WTC11 (cell line): ENCODE data around the gene LAMA3. TPM values are rescaled to one million over a fixed set of nuclear protein-coding genes. Genes with fewer than 3 reads are reported as not detected.

Source experiments
- ATAC-seq: fragments of 200-7000 bp; cut with Tn5 transposase; 2 replicates; pipeline ENCODE4 v1.10.0; 2021; ENCODE audit warnings: mild to moderate bottlenecking, moderate library complexity
- CTCF ChIA-PET: fragments of 300-600 bp; sonication (Branson Sonifier 250); formaldehyde crosslinking; loops from one replicate; lab custom pipeline; 2021; ENCODE audit warnings: antibody characterized with exemption; lab: Charles Lee
- POLR2A ChIA-PET: fragments of 350-600 bp; sonication (Branson Sonifier 250); formaldehyde crosslinking; loops from one replicate; lab custom pipeline; 2021; ENCODE audit warnings: antibody characterized with exemption; lab: Charles Lee
- DNase-seq: peaks from one replicate; pipeline ENCODE4 v3.0.0; 2021; ENCODE audit warnings: low spot score
- H3K27ac Mint-ChIP-seq: 2 replicates; pipeline ENCODE4 v1.8.0; 2021; ENCODE audit warnings: mixed read lengths
- H3K27me3 Mint-ChIP-seq: 2 replicates; pipeline ENCODE4 v1.8.0; 2021; ENCODE audit warnings: low read depth, mild to moderate bottlenecking, moderate library complexity, mixed read lengths
- H3K36me3 Mint-ChIP-seq: 2 replicates; pipeline ENCODE4 v1.8.0; 2021; ENCODE audit warnings: mixed read lengths
- H3K4me1 Mint-ChIP-seq: 2 replicates; pipeline ENCODE4 v1.8.0; 2022; ENCODE audit warnings: mixed read lengths
- H3K4me3 Mint-ChIP-seq: 2 replicates; pipeline ENCODE4 v1.8.0; 2021; ENCODE audit warnings: mild to moderate bottlenecking, moderate library complexity, mixed read lengths
- H3K9me3 Mint-ChIP-seq: 2 replicates; pipeline ENCODE4 v1.8.0; 2021; ENCODE audit warnings: mixed read lengths
- AFF4 ChIP-seq: sonication (generic); formaldehyde crosslinking; IDR thresholded peaks from 2 replicates; pipeline ENCODE4 v1.8.1; 2023; ENCODE audit warnings: mild to moderate bottlenecking, missing genetic modification reagents, borderline replicate concordance
- ATF1 ChIP-seq: sonication (generic); formaldehyde crosslinking; IDR thresholded peaks from 2 replicates; pipeline ENCODE4 v1.8.1; 2023; ENCODE audit warnings: mild to moderate bottlenecking, moderate library complexity, missing genetic modification reagents
- ATF2 ChIP-seq: sonication (generic); formaldehyde crosslinking; IDR thresholded peaks from 2 replicates; pipeline ENCODE4 v1.8.1; 2022; ENCODE audit warnings: low read depth, missing genetic modification reagents, borderline replicate concordance
- CREM ChIP-seq: sonication (generic); formaldehyde crosslinking; IDR thresholded peaks from 2 replicates; pipeline ENCODE4 v1.8.1; 2022; ENCODE audit warnings: mild to moderate bottlenecking, missing genetic modification reagents, moderate library complexity
- ETV6 ChIP-seq: sonication (generic); formaldehyde crosslinking; IDR thresholded peaks from 2 replicates; pipeline ENCODE4 v1.8.1; 2022; ENCODE audit warnings: mild to moderate bottlenecking, missing genetic modification reagents
- FOXJ3 ChIP-seq: sonication (generic); formaldehyde crosslinking; IDR thresholded peaks from 2 replicates; pipeline ENCODE4 v1.9.0; 2021; ENCODE audit warnings: missing genetic modification reagents, mild to moderate bottlenecking, borderline replicate concordance
- JAZF1 ChIP-seq: fragments of 250-450 bp; sonication (Bioruptor Pico); IDR thresholded peaks from 2 replicates; pipeline ENCODE4 v1.9.0; 2021; ENCODE audit warnings: moderate library complexity, mild to moderate bottlenecking, inconsistent platforms
- NFATC4 ChIP-seq: fragments of 250-450 bp; sonication (Bioruptor Pico); IDR thresholded peaks from 2 replicates; pipeline ENCODE4 v1.9.0; 2021; ENCODE audit warnings: mild to moderate bottlenecking
- PREB ChIP-seq: sonication (generic); formaldehyde crosslinking; IDR thresholded peaks from 2 replicates; pipeline ENCODE4 v1.8.1; 2022; ENCODE audit warnings: mild to moderate bottlenecking, missing genetic modification reagents, moderate library complexity, borderline replicate concordance
- RORB ChIP-seq: fragments of 250-450 bp; sonication (Bioruptor Pico); IDR thresholded peaks from 2 replicates; pipeline ENCODE4 v1.9.0; 2021; ENCODE audit warnings: mild to moderate bottlenecking
- STAT6 ChIP-seq: sonication (generic); formaldehyde crosslinking; conservative IDR thresholded peaks from 2 replicates; pipeline ENCODE4 v1.8.1; 2023; ENCODE audit warnings: mild to moderate bottlenecking, low read depth, missing genetic modification reagents, moderate library complexity
- TEAD1 ChIP-seq: sonication (generic); formaldehyde crosslinking; IDR thresholded peaks from 2 replicates; pipeline ENCODE4 v1.8.0; 2022; ENCODE audit warnings: mild to moderate bottlenecking, missing genetic modification reagents
- ZNF219 ChIP-seq: sonication (generic); formaldehyde crosslinking; IDR thresholded peaks from 2 replicates; pipeline ENCODE4 v1.8.0; 2023; ENCODE audit warnings: missing genetic modification reagents, mild to moderate bottlenecking, borderline replicate concordance
- ZNF317 ChIP-seq: sonication (generic); formaldehyde crosslinking; IDR thresholded peaks from 2 replicates; pipeline ENCODE4 v1.8.1; 2023; ENCODE audit warnings: low read depth, mild to moderate bottlenecking, moderate library complexity, missing genetic modification reagents, borderline replicate concordance
- ZNF671 ChIP-seq: fragments of 250-450 bp; sonication (Bioruptor Pico); IDR thresholded peaks from 2 replicates; pipeline ENCODE4 v1.8.0; 2021; ENCODE audit warnings: mild to moderate bottlenecking
- total RNA-seq: library from RNA; stranded (reverse); gene quantifications from 3 replicates; pipeline ENCODE4 v1.2.3, GENCODE V29; 2021
- TF ChIP-seq, protein P1 (sequence below): sonication (generic); formaldehyde crosslinking; IDR thresholded peaks from 2 replicates; pipeline ENCODE4 v1.8.1; 2023; ENCODE audit warnings: mild to moderate bottlenecking, missing genetic modification reagents
- TF ChIP-seq, protein P2 (sequence below): sonication (generic); formaldehyde crosslinking; IDR thresholded peaks from 2 replicates; pipeline ENCODE4 v1.8.1; 2023; ENCODE audit warnings: mild to moderate bottlenecking, missing genetic modification reagents, moderate library complexity
- TF ChIP-seq, protein P3 (sequence below): fragments of 200-600 bp; IDR thresholded peaks from 2 replicates; pipeline ENCODE4 v1.8.0; 2022; ENCODE audit warnings: antibody characterized with exemption

LAMA3 gene
- total RNA-seq, 1 experiment from 2014 or later = 0.83 TPM

DNA sequence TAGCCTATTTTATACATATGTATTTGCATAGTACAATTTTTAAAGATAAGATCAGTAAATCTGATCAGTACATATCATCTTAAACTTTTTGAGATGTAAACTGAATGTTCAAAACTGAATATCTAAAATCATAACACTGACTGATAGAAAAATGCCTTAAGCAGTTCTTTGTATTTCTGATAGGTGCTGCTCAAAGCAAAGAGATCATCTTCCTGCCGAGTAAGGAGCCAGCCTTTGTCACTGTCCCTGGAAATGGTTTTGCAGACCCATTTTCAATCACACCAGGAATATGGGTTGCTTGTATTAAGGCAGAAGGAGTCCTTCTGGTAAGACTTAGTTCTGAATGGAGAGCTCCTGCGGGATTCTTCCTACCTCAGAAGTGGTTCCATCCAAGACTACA lies 135.0 kb downstream of the LAMA3 start:
- Mint-ChIP-seq H3K36me3 (no peaks in the 10 kb centered on the region), H3K27ac (no peak overlapping the region), H3K4me3 (no peak overlapping the region), H3K9me3 (no peaks in the 10 kb centered on the region), H3K4me1 (peaks cover 38% of the 10 kb centered on the region), H3K27me3 (no peaks in the 10 kb centered on the region)
- ChIA-PET POLR2A (no interaction called here), CTCF (interaction anchor here (0.6 kb wide), 1 partner anchor 13 kb away, joined by 3 read pairs; no protein-coding TSS in a partner anchor)
- TF ChIP-seq ATF1 (CRISPR knock-in tag) (no peak), ZNF219 (CRISPR knock-in tag) (no peak), NFATC4 (CRISPR knock-in tag) (no peak), ATF2 (CRISPR knock-in tag) (no peak), ETV6 (no peak), ZNF317 (CRISPR knock-in tag) (no peak), ZNF671 (no peak), CREM (CRISPR knock-in tag) (no peak), JAZF1 (CRISPR knock-in tag) (no peak), RORB (no peak), AFF4 (CRISPR knock-in tag) (no peak)
- TF ChIP-seq, protein P1, sequence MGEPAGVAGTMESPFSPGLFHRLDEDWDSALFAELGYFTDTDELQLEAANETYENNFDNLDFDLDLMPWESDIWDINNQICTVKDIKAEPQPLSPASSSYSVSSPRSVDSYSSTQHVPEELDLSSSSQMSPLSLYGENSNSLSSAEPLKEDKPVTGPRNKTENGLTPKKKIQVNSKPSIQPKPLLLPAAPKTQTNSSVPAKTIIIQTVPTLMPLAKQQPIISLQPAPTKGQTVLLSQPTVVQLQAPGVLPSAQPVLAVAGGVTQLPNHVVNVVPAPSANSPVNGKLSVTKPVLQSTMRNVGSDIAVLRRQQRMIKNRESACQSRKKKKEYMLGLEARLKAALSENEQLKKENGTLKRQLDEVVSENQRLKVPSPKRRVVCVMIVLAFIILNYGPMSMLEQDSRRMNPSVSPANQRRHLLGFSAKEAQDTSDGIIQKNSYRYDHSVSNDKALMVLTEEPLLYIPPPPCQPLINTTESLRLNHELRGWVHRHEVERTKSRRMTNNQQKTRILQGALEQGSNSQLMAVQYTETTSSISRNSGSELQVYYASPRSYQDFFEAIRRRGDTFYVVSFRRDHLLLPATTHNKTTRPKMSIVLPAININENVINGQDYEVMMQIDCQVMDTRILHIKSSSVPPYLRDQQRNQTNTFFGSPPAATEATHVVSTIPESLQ = no peak
- TF ChIP-seq, protein P2, sequence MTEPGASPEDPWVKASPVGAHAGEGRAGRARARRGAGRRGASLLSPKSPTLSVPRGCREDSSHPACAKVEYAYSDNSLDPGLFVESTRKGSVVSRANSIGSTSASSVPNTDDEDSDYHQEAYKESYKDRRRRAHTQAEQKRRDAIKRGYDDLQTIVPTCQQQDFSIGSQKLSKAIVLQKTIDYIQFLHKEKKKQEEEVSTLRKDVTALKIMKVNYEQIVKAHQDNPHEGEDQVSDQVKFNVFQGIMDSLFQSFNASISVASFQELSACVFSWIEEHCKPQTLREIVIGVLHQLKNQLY (CRISPR knock-in tag) = no peak
- DNase-seq = no peak
- no peak; the same call in 1 of the 2 replicates for ATAC-seq

DNA sequence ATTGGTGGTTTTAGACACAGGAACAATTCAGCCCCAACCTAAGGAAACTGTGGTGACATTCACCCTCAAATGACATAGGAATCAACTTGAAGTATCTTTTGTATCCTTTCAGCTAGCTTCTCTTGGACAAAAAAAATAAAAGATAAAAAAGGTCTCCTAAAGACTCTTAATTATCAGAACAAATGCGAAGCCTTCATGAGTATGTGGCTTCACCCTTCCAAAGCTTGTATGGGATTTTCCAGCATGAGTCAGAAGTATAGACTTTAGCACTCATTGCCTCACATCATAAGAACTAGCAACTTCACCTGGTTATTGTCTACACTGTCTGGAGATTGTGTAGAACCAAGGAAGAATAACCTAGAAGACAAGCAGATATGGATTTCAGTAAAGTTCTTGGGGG lies 135.4 kb downstream of the LAMA3 start:
- CTCF ChIA-PET = interaction anchor here (0.6 kb wide), 1 partner anchor 13 kb away, joined by 3 read pairs; no protein-coding TSS in a partner anchor
- POLR2A ChIA-PET = no interaction called here
- H3K4me1 Mint-ChIP-seq = peaks cover 35% of the 10 kb centered on the region
- DNase-seq = no peak
- H3K36me3 Mint-ChIP-seq = no peaks in the 10 kb centered on the region
- no peak for ATAC-seq
- H3K9me3 Mint-ChIP-seq = no peaks in the 10 kb centered on the region
- no peak overlapping the region for H3K4me3 Mint-ChIP-seq
- H3K27ac Mint-ChIP-seq = no peak overlapping the region
- no peaks in the 10 kb centered on the region for H3K27me3 Mint-ChIP-seq
- no peak for TF ChIP-seq TEAD1 (CRISPR knock-in tag)

DNA sequence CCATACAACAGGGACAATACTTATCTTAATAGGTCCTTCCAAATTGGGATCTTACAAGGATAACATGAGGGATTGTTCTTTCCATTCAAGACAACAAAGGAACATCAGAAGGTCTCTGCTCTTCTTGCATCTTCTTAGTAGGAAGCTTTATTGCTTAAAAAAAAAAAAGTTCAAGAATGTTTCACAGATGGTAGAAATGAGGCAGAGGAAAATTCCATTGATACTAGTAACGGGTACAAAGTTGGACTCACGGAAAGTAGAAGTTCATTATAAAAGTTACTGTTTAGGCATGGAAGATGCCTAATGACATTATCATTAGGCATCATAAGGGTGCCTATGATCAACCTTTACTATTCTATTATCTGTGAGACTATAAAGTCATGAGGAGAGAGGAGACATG lies 136.2 kb downstream of the LAMA3 start:
- ATAC-seq (no peak), DNase-seq (no peak)
- ChIA-PET CTCF (interaction anchor here (0.6 kb wide), 1 partner anchor 12 kb away, joined by 3 read pairs; no protein-coding TSS in a partner anchor), POLR2A (no interaction called here)
- Mint-ChIP-seq H3K9me3 (no peaks in the 10 kb centered on the region), H3K4me1 (peaks cover 28% of the 10 kb centered on the region), H3K36me3 (no peaks in the 10 kb centered on the region), H3K4me3 (no peak overlapping the region), H3K27me3 (no peaks in the 10 kb centered on the region), H3K27ac (no peak overlapping the region)
- TF ChIP-seq, protein P3, sequence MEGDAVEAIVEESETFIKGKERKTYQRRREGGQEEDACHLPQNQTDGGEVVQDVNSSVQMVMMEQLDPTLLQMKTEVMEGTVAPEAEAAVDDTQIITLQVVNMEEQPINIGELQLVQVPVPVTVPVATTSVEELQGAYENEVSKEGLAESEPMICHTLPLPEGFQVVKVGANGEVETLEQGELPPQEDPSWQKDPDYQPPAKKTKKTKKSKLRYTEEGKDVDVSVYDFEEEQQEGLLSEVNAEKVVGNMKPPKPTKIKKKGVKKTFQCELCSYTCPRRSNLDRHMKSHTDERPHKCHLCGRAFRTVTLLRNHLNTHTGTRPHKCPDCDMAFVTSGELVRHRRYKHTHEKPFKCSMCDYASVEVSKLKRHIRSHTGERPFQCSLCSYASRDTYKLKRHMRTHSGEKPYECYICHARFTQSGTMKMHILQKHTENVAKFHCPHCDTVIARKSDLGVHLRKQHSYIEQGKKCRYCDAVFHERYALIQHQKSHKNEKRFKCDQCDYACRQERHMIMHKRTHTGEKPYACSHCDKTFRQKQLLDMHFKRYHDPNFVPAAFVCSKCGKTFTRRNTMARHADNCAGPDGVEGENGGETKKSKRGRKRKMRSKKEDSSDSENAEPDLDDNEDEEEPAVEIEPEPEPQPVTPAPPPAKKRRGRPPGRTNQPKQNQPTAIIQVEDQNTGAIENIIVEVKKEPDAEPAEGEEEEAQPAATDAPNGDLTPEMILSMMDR = no peak
- TF ChIP-seq PREB (CRISPR knock-in tag) = no peak
- no peak for TF ChIP-seq STAT6 (CRISPR knock-in tag)
- no peak for TF ChIP-seq FOXJ3 (CRISPR knock-in tag)
- no peak for TF ChIP-seq ATF1 (CRISPR knock-in tag)
